Right lobe of liver (tissue), 6 donors: ENCODE measurements around the gene FHOD1. TPM values are rescaled to one million over a fixed set of nuclear protein-coding genes. Genes with fewer than 3 reads are reported as not detected.
A peak's percentile ranks its signal among the peaks of the same experiment; 100 is the strongest.

Experiments used
- ATAC-seq, 4 donors: fragments of 200-7000 bp; cut with Tn5 transposase; one replicate each; pipeline ENCODE4 v1.9.1; 2020; ENCODE audit warnings: mild to moderate bottlenecking in 4 of 4, moderate library complexity in 4 of 4
- DNase-seq, 3 donors: peaks; one replicate each; pipeline ENCODE4 v3.0.0-alpha.2; 2020
- H3K27ac ChIP-seq, 3 donors: fragments of 200-600 bp; one replicate each; pipeline ENCODE4 v1.8.0; 2022
- H3K27me3 ChIP-seq, 2 donors: fragments of 200-600 bp; one replicate each; pipeline ENCODE4 v1.8.0; 2022
- H3K36me3 ChIP-seq, 4 donors: fragments of 200-600 bp; sonication (generic) in 1 of 4; one replicate each; pipeline versions ENCODE4 v1.5.1 to v1.8.0; 2017 to 2022; ENCODE audit warnings: control low read depth in 1 of 4
- H3K4me1 ChIP-seq, 4 donors: fragments of 200-600 bp; sonication (generic) in 1 of 4; one replicate each; pipeline versions ENCODE4 v1.5.1 to v1.8.0; 2017 to 2022; ENCODE audit warnings: control low read depth in 1 of 4
- H3K4me3 ChIP-seq, 3 donors: fragments of 200-600 bp; one replicate each; pipeline ENCODE4 v1.8.0; 2022
- H3K9me3 ChIP-seq, 4 donors: fragments of 200-600 bp; sonication (generic) in 1 of 4; one replicate each; pipeline versions ENCODE4 v1.5.1 to v1.8.0; 2017 to 2022; ENCODE audit warnings: control low read depth in 1 of 4
- CTCF ChIP-seq, 4 donors: fragments of 200-600 bp in 3 of 4; fragments of 450-650 bp in 1 of 4; IDR thresholded peaks; one replicate each; pipeline versions ENCODE4 v1.5.1 to v1.8.0; 2016 to 2022; ENCODE audit warnings: antibody characterized with exemption in 4 of 4, mild to moderate bottlenecking in 2 of 4
- POLR2A ChIP-seq: fragments of 450-650 bp; IDR thresholded peaks from one replicate; pipeline ENCODE4 v1.6.1; 2017; ENCODE audit warnings: antibody characterized with exemption, mild to moderate bottlenecking
- WGBS: methylation state at CpG from one replicate; pipeline ENCODE4 v1.1.6; 2018; ENCODE audit warnings: low coverage, low lambda C conversion rate; ENCODE audit not compliant: insufficient coverage; ENCODE audit errors: missing lambda C conversion rate; 5-methylcytosine and 5-hydroxymethylcytosine counted together
- intact Hi-C, 2 donors: fragments of 100-400 bp; cut with DNase I; formaldehyde crosslinking; loops; one replicate each; pipeline versions ENCODE4 v1.11.2 to v1.14.1; 2022
- total RNA-seq, 6 experiments: library from RNA; depleted of rRNA in 2 of 6; stranded (reverse); fragments of >200 nt in 2 of 6; fragmentation: NEBNext Ultra II Directional in 3 of 6; extraction: Animal tissue kit (Norgen Biotek cat#: 25700) in 3 of 6; gene quantifications; one replicate each; pipeline versions ENCODE4 v1.1.0 to v1.2.4, GENCODE V29; 2016 to 2023
- donor health status: DM: no; HTN: yes; CAD: no.
- donor health status: DM: no; HTN: no; CAD: no.
- donor health status: DM: no; HTN: no; CAD: no.
- donor health status: DM: no; HTN: yes; CAD: no.
- donor health status: DM: no; HTN: yes; CAD: no.

The FHOD1 gene
- total RNA-seq, 6 experiments from 2014 or later, result 2.3 to 9.6 (median 3.5) TPM

- no peaks in the 10 kb centered on the region for H3K4me1 ChIP-seq
- no peak for DNase-seq
- H3K27ac ChIP-seq, result no peak overlapping the region
- no peaks in the 10 kb centered on the region for H3K27me3 ChIP-seq
- 70% methylated on average over 1 of the region's 4 CpGs for WGBS
- no peak for TF ChIP-seq CTCF (IDR thresholded peaks at IDR 0.05)
- no peak for TF ChIP-seq POLR2A
- no peaks in the 10 kb centered on the region for H3K36me3 ChIP-seq
- ATAC-seq, result peak in 1 of 4 donors; percentile 56
- no peak overlapping the region for H3K4me3 ChIP-seq
- H3K9me3 ChIP-seq, result no peaks in the 10 kb centered on the region
- intact Hi-C loops, result no loop called here
Measured at GRCh38 chr16:67277294-67277998, 30.2 kb upstream of the FHOD1 start.

- no peaks in the 10 kb centered on the region for H3K9me3 ChIP-seq
- H3K4me1 ChIP-seq, result no peaks in the 10 kb centered on the region
- no peaks in the 10 kb centered on the region for H3K27me3 ChIP-seq
- intact Hi-C loops, result no loop called here
- no peak overlapping the region for H3K27ac ChIP-seq
- 44% methylated on average over 2 of the region's 2 CpGs for WGBS
- ATAC-seq (no peak), DNase-seq (no peak)
- H3K36me3 ChIP-seq, result no peaks in the 10 kb centered on the region
- H3K4me3 ChIP-seq, result no peak overlapping the region
- TF ChIP-seq CTCF (IDR thresholded peaks at IDR 0.05), result no peak
Measured at GRCh38 chr16:67275321-67275720, 28.0 kb upstream of the FHOD1 start.

- no peak for ATAC-seq
- Histone ChIP-seq H3K36me3 (no peaks in the 10 kb centered on the region), H3K4me3 (no peak overlapping the region), H3K27me3 (no peaks in the 10 kb centered on the region), H3K9me3 (no peaks in the 10 kb centered on the region), H3K27ac (no peak overlapping the region), H3K4me1 (no peaks in the 10 kb centered on the region)
- no peak for DNase-seq
- no peak for TF ChIP-seq CTCF (IDR thresholded peaks at IDR 0.05)
- TF ChIP-seq POLR2A, result no peak
- intact Hi-C loops, result no loop called here
- WGBS, result no CpG with 5 or more reads among the region's 4 CpGs
Measured at GRCh38 chr16:67271446-67271845, 24.2 kb upstream of the FHOD1 start.

- no peaks in the 10 kb centered on the region for H3K4me1 ChIP-seq
- DNase-seq (no peak), ATAC-seq (peak in 1 of 4 donors; percentile 17)
- H3K36me3 ChIP-seq, result no peaks in the 10 kb centered on the region
- TF ChIP-seq CTCF (IDR thresholded peaks at IDR 0.05) (no peak), POLR2A (no peak)
- H3K27me3 ChIP-seq, result no peaks in the 10 kb centered on the region
- WGBS, result 84% methylated on average over 5 of the region's 11 CpGs
- H3K4me3 ChIP-seq, result no peak overlapping the region
- no peaks in the 10 kb centered on the region for H3K9me3 ChIP-seq
- intact Hi-C loops, result no loop called here
- H3K27ac ChIP-seq, result no peak overlapping the region
Measured at GRCh38 chr16:67270931-67271338, 23.7 kb upstream of the FHOD1 start.
